Effector CD8-positive, alpha-beta T cell (primary cell): ENCODE measurements around the gene RMI2.
"Not testable (repeated sequence)": the region's sequence is repeated elsewhere in the genome, so short reads cannot be mapped to it uniquely, and the experiment has no call there.

ENCODE experiments used
- DNase-seq: peaks from one replicate; lab custom pipeline; 2025; lab: John Stamatoyannopoulos, UW

The RMI2 gene

DNA sequence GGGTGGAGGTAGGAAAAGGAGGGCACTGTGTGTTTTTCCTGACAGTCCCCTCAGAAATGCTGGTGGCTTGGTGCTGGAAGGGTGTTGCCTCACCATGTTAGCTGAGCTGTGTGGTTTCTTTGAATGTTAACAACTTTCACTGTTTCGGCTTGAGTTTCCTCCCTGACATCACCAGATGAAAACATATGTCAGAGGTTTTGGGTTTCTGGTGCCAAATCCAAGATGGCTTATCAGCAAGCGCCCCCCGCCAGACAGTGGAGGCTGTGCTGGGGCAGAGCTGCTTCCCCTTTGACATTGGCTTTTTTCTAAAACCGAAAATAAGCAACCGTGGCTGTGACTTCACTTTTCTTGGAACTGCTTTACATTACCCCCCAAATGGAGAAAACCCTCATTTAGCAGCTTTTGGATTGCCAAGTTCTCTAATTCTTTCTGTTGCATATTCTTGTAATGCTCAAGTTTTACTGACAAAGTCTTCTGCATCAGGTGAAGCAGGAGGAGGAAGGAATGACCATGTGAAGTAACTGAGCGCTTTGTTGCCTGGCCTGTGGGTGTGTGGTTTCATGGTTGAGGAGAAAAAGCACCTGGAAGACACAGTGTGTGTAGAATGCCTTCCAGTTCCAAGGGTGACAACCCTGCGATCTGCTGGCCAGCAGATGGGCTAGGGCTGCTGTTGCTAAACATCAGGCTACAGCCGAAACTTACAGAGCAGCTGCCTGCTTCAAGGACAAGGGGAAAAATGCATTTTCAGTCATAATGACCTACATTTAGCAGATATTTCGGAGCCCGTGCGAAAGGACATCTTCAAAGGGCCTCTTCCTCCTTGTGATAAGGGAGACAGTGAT, 9.7 kb downstream of the RMI2 start:
- peak; percentile 24 for DNase-seq

GRCh38 chr16:11355862-11356261, 10.6 kb downstream of the RMI2 start:
- DNase-seq = no peak

GRCh38 chr16:11356573-11357331, 11.5 kb downstream of the RMI2 start:
- DNase-seq = peak; percentile 45

DNA sequence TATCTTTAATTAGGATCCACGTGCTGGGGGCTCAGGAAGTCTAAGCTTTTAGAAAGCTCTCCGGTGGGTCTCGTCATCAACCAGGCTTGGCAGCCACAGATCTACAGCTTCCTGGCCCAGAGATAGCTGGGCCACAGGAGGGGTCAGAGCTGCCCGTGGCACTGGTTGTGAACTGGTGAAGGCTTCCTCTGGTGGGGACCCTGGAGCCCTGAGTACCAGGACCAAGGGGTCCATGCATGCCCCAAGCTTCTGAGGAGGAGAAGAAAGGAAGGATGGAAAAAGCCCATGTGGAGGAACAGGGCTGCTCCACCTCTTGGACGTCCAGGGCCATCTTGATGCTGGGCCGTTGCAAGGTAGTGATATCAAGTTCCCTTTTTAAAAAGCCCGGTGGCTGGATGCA, 13.3 kb downstream of the RMI2 start:
- DNase-seq = no peak

- no peak for DNase-seq
Measured at GRCh38 chr16:11359370-11359769, 14.1 kb downstream of the RMI2 start.

GRCh38 chr16:11360641-11361373, 15.5 kb downstream of the RMI2 start:
- no peak for DNase-seq

DNA sequence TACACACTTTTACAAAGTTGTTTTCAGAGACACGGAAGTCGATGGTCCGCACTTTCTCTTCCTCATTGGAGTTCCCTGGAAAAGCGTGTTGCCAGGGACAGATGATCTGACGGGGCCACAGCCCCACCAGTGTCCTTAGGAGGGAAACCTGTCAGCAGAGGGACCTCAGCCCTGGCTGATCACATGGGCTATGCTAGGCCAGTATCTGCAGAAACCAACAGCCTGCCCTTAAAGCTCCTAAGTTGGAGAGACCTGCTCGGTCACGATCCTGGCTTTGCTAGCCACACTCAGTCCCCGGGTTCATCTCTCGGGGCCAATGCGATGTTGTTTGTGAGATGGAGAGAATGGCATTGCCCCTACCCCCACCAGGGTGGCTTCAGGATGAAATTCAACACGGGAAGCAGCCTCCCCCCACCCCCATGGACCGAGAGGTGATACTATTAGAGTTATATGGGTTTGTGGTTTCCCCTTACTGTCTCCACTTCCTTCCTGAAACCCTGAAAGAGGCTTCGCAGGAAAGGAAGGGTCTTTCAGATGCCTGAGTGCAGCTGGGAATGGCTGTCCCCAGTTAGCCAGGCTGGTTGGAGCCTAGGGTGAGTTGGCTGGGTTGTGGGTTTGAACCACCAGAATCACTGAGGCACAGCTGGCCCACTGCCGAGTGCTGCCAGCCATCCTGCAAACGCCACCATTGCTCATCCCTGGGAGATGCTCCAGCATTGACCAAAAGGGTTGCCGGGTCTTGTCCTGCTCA, 16.6 kb downstream of the RMI2 start:
- DNase-seq = no peak

GRCh38 chr16:11363927-11364258, 18.6 kb downstream of the RMI2 start:
- no peak for DNase-seq

GRCh38 chr16:11367483-11367906, 22.2 kb downstream of the RMI2 start:
- DNase-seq = no peak

DNA sequence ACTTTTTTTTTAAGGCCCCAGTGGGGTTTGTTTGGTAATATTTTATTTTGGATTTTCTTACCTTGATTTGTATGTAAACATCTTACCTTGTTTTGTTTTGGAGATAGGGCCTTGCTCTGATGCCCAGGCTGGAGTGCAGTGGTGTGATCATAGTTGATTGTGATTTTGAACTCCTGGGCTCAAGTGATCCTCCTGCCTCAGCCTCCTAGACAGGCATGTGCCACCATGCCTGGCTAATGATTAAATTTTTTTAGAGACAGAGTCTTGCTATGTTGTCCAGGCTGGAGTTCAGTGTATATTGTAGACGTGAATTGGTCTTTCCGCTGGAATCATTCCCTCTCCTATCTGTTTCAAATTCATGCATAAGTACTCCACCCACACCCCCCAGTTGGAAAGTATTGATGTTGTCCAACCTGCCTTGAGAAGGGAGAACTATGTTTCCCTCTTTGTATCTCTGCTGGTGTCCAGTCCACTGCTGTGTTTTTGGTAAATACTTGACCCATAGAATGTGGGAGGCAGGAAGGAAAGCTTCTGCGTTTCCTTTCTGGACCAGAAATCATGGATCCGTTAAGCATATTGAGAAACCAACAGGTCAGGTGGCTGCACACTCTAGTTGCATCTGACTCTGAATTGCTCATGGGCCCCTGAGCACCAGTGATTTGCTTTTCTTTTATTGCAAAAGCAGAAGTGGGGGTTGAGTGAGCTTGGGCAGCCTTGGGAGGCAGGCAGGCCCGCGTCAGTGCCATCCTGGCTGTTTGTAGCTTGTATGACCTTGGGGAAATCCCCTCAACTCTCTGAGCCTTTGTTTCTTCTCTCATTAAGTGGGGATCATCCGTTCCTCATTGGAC, 25.0 kb downstream of the RMI2 start:
- DNase-seq = no peak

DNA sequence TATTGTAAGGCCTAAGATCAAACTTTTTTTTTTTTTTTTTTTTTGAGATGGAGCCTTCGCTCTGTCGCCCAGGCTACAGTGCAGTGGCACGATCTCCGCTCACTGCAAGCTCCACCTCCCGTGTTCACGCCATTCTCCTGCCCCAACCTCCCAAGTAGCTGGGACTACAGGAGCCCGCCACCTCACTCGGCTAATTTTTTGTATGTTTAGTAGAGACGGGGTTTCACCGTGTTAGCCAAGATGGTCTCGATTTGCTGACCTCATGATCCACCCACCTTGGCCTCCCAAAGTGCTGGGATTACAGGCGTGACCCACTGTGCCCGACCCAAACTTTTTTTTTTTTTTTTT, 25.6 kb downstream of the RMI2 start:
- not testable (repeated sequence) for DNase-seq

DNA sequence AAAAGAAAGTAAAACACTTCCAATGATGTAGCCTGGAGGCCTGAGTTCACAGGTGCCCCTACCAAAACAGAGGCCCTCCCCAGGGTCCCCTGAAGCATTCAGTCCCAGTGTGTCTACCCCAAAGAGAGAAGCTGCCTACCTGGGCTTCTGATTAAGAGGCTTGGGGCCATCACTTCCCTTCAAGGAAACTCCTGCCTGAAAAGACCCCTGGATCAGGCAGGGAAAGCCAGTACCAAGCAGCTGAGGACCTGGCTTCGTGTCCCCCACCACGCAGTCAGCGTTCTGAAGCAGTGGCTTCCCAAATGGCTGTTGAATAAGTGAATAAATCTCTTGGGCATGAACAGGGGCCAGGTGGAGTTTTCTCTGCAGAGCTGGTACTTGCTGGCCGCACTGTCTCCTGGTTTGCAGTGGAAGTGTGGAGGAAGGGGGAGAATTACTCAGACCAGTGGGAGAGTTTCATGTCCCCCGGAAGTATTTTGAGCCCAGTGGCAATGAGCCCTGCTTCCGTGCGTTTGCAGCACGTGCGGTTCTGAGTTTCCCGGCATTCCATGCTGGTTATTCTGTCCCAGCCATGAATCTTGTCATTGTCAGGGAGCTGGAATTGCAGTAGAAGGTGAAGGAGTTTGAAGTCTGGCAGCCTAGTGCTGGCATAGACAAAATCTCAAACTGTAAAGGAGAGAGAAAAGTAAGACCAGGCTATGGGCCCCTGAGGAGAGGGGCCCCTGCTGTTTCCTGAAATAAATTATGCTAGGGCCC, 27.0 kb downstream of the RMI2 start:
- DNase-seq = no peak

GRCh38 chr16:11372829-11373306, 27.6 kb downstream of the RMI2 start:
- DNase-seq = no peak

DNA sequence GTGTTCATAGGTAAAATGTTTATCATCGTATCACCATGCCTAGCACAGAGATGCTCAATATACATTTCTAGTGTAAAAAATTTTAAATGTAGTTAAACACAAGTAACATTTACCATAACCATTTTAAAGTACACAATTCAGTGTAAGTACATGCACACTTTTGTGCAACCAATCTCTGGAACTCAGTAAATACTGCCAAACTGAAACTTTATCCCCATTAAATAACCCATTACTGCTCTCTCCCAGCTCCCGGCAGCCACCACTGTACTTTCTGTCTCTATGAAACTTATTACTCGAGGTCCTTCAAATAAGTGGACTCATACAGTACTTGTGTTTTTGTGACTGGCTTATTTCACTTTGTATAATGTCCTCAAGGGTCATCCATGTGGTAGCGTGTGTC, 29.0 kb downstream of the RMI2 start:
- no peak for DNase-seq

- DNase-seq = no peak
Measured at GRCh38 chr16:11377154-11377553, 31.9 kb downstream of the RMI2 start.

- not testable (repeated sequence) for DNase-seq
Measured at GRCh38 chr16:11378951-11379350, 33.7 kb downstream of the RMI2 start.

DNA sequence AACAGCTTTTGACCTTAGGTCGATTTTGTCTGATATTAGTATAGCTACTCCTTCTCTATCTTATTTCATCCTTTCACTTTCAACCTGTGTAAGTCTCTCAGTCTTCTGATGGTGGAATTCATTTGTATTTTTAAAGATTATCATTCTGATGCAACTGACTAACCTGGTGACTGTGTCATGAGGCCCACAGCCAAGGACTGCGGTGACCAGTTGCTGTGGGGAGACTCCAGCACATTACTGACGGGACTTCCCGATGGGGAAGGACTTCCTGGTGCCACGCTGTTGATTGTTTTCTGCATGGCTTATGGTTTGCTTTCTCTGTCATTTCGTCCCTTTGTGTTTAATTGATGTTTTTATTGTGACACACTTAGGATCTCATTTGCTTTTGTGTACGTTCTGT, 34.2 kb downstream of the RMI2 start:
- DNase-seq = no peak

GRCh38 chr16:11380836-11381235, 35.6 kb downstream of the RMI2 start:
- no peak for DNase-seq

DNA sequence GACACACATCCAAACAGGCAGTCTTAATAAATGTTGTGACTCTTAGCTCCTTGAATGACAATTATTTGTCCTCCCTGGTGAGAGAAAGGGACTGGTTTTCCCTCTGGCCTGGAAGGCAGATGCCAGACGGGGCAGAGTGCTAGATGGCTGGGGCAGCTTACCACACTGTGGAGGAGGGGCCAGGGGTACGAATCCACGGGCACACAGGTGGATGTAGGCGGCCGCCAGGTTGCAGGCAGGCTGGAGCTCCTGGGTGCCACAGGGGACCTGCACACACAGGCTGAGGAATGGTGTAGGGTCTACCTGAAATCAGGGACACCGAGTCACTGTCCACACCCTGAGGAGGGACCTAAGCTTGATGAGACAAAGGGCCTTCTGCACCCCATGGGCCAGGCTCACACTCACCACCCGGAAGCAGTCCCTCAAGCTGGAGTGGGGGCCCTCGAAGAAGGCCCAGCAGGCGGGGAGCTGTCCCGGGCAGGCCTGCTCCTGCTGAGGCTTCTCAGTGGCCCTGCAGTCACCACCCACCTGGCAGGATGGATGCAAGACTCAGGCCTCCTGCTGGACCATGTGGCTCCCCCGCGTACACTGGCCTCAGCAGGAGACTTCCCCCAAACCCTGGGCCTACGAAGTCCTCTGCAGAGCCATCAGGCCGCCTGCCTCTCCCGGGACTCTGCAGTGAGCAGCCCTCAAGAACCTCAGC, 38.4 kb downstream of the RMI2 start:
- no peak for DNase-seq
